Posterior vena cava (tissue), 2 donors: ENCODE data around the gene RNF13. TPM values are rescaled to one million over a fixed set of nuclear protein-coding genes. Genes with fewer than 3 reads are reported as not detected.

Experiments used
- DNase-seq: peaks from one replicate; pipeline ENCODE4 v3.0.0-alpha.2; 2020; ENCODE audit warnings: low spot score
- intact Hi-C, 2 donors: fragments of 100-400 bp; cut with DNase I; formaldehyde crosslinking; loops; one replicate each; pipeline versions ENCODE4 v1.14.1 to v1.14.2; 2022 to 2023
- total RNA-seq, 2 donors: library from RNA; stranded (reverse); fragmentation: NEBNext Ultra II Directional; extraction: Animal tissue kit (Norgen Biotek cat#: 25700); gene quantifications; one replicate each; pipeline ENCODE4 v1.2.1, GENCODE V29; 2021
- donor health status: DM: yes; HTN: yes; CAD: no.
- donor health status: DM: yes; HTN: yes; CAD: no.

Gene RNF13
- total RNA-seq, 2 donors from 2014 or later = 77.9 to 78.5 TPM

DNA sequence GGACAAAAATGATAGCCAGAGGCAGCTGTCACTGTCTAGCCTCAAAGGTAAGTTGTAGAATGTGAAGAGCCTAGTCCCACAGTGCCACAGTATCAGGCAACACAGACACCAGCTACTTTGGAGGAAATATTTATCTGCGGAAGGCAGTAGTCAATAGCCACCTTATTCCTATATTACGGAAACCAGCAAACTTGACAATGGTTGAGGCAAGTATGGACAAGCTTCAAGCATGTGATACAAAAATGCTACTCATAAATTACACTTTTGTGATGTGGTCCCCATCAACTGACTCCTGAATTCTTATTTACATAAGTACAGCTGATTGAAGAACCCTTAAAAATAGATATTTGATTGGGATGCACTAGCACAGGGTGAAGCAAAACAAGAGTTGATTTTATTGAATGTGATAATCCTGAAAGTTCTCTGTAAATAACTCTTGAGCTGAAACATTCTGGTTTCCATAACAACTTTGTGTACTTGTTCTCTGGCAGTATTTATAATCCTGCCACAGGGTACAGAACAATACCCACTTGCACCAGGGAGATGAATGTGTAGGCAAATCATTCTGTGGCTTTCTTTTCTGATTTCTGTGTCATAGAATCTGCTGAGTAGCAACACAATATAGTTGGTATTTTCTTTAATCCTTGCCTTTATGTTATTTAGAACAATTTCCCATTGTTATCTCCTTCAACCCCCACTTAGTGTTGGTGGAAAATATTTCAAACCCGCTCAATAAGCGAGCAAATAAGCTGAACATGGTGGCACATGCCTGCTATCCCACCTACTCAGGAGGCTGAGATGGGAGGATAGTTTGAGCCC, 20.4 kb upstream of the RNF13 start, which contains the start of gene ANKUB1:
ANKUB1 (minus strand) TSS at position 103 of the 819 bp plus-strand sequence. CDS start 188 bp downstream, outside the sequence.
- DNase-seq = no peak
- intact Hi-C loops = no loop called here

DNA sequence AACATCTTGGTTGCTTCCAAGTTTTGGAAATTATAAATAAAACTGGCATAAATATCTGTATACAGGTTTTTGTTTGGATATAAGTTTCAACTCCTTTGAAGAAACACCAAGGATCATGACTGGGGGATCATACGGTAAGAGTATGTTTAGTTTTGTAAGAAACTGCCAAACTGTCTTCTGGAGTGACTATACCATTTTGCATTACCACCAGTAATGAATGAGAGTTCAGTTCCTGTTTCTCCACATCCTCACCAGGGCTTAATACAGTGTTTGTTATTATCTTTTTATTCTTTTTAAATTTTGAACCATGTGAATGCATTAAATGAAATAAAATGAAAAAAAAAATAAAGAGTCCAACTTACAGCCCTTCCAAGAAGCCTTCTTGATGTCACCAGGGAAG, 17.0 kb upstream of the RNF13 start:
- intact Hi-C loops = no loop called here
- DNase-seq = no peak

DNA sequence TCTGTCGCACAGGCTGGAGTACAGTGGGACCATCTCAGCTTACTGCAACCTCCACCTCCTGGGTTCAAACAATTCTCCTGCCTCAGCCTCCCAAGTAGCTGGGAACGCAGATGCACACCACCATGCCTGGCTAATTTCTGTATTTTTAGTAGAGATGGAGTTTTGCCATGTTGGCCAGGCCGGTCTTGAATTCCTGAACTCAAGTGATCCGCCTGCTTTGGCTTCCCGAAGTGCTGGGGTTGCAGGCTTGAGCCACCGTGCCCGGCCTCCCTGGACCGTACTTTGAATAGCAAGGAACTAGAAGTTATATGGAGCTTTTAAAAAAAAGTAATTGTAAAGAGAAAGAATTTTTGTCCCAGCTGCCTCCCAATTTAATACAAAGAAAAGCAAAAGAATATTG, 12.3 kb upstream of the RNF13 start:
- no peak for DNase-seq
- intact Hi-C loops = no loop called here

DNA sequence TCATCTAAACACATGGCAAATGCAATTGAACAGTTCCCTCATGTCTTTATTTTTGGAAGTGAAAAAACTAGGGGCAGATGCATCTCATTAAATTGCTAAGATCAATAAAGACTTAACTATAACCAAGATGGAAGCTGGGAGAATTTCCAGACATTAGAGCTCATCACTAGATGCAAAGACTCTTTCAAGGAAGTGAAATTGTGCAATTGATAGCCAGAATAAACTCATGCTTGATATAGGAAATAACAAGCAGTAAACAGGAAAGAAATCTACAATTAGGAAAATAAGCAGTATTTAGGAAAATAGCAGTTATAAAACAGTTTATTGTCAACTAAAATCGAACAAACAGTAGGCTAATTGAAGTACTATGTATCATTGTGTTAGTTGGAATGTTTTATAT, 11.8 kb upstream of the RNF13 start:
- intact Hi-C loops = no loop called here
- no peak for DNase-seq

DNA sequence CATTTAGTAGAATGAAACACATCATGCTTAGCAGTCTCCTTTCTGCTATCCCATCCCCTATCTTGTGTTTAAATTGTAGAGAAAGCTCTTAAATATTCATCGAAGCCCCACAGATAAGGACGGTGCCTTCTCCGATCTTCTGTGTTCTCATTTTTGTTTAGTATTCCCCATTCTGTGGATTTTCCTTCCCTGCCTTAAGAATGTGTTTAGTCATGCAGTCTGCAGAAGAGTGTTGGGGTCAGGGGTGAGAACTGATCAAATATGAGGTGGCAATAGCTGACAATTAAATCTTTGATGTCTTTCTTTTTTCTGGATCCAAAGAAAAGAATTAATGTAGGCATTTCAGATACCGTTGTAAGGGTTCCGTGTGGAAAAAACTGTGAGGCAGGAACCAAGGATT, 11.4 kb upstream of the RNF13 start:
- DNase-seq = no peak
- intact Hi-C loops = no loop called here

DNA sequence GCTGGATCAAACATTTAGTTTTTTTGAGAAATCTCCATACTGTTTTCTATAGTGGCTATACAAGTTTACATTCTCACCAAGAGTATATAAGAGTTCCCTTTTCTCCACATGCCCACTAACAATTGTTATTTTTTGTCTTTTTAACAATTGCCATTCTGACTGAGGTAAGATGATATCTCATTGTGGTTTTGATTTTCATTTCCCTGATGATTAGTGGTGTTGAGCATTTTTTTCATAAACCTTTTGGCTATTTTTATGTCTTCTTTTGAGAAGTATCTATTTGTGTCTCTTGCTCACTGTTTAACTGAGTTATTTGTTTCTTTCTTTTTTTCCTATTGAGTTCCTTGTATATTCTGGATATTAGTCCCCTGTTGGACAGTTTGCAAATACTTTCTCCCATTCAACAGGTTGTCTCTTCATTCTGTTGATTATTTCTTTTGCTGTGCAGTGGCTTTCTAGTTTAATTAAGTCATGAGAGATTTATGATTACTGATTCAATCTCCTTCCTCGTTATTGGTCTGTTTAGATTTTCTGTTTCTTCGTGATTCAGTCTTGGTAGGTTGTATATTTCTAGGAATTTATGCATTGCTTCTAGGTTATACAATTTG, 6.7 kb upstream of the RNF13 start:
- intact Hi-C loops = no loop called here
- no peak for DNase-seq

DNA sequence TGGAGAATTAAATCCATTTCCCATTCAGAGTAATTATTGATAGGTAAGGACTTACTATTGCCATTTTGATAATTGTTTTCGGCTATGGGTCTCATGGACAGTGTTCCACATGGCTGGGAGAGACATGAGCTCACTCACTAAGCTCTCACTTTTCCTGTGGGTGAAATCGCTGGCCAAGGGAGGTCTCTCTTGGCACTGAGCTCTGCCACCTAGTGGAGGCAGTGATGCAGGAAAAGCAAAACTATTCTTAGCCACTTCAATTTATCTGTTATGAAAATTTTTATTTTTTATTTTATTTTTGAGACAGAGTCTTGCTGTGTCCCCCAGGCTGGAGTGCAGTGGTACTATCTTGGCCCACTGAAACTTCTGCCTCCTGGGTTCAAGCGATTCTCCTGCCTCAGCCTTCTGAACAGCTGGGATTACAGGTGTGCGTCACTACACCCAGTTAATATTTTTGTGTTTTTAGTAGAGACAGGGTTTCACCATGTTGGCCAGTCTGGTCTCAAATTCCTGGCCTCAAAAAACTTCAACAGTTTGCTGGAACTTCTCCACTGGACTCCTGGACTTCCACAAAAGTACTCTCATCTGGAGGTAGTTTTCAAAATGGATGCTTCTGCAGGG, 4.7 kb upstream of the RNF13 start:
- intact Hi-C loops = no loop called here
- DNase-seq = peak; percentile 85

DNA sequence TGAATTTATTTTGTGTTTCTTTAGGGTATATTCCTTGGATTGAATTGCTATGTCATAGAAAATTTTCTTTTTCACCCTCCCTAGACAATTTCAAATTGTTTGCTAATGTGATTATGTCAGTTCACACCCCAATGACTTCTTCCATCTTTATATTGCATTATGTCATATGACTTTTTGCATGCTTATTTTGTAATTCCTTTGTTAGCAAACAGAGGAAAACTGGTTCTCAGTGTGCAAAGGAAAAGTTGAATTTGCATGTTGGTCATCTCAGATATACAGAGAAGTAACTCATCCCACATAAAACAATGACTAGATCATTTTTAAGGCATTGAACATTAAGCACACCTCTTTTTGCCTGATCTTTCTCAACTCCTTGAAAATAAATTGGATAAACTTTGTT, 3.3 kb upstream of the RNF13 start:
- no peak for DNase-seq
- intact Hi-C loops = no loop called here

DNA sequence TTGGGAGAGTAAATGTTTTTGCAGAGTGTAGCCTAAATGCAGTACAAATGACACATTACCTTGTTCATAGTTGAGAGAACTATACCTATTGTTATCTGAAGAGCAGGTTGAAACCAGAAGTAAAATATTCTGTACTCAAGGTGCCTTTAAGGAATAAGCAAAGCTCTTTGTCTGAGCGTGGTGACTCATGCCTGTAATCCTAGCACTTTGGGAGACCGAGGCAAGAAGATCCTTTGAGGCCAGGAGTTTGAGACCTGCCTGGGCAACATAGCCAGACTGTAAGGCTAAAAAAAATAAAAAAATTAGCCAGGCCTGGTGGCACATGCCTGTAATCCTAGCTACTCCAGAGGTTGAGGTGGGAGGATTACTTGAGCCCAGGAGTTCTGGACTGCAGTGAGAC, 2.2 kb upstream of the RNF13 start:
- intact Hi-C loops = no loop called here
- DNase-seq = no peak

DNA sequence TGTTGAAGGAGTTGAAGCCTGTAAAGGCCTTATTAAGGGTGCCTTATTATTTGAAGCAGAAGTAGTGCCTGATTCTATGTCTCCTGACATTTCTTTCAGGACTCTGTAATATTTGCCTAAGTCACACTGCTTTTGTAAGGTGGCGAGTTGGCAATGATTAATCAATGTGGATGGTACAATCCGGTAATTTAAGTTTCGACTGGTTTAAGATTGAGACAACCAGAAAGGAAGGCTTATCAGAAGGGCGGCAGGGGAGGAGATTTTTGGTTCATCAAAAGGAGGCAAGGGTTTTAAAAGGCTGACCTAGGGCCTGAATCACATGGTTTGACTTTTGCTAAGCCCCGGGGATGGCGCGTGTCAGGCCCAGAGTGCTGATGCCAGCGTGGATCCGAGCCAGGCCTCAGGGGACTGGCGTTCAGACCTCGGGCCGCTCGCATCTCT, 830 bp upstream of the RNF13 start:
- intact Hi-C loops = no loop called here
- DNase-seq = no peak

DNA sequence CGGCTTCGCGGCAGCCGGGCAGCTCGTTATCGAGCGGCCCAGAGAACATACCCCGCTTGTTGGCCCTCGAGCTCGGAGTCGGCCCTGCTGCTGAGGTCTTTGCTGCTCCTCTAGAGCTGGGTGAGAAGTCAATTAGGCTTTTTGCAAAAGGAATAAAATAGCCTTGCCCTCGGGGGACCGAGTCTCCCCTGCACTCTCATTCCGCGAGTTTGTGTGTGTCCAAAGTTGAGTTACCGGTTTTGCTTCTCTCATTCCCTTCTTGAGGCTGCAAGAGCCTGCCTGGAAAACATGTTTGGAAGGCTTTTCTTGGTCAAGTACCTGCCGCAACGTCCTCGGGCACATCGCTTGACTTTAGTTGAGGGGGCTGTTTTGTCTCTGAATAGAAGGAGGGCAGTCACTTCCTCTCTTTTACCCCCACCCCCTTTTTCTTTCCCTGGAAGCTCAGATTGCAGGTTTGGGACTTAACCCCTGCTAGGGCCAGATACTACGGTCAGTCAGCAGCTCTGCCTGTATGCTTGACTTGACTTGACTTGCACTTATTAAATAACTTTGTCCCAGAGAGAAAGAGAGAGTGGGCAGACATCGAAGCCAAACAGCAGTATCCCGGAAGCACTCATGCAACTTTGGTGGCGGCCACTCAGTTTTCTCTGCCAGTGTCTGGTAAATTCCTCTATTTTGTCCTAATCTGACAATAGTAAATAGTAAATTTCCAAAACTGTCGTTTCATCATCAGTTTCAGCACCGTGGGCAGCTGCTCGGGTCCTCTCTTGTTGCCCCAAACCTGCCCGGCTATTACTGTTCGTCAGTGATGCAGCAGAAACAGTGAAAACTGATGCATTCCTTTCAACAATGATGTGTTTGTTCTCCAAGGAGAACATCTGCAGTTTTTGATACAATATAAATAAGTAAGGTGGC, 609 bp downstream of the RNF13 start:
- intact Hi-C loops = no loop called here
- DNase-seq = peak; percentile 55

DNA sequence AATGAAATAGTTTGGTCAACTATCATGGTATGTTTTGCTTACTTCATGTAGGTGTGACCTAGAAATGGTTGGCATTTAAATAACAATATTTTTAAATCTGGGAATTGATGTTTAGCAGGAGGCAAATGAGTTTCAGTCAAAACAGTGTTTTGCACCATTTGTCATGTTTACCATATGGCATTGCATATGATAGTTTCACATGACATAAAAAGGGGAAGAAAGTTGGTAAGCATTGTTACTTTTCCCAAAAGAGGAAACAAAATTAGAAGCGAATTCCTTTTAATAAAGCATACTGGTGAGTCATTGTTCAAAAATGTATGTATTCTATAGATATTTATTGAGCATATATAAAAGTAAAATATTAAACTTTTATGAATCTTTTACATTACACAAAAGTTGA, 2.3 kb downstream of the RNF13 start:
- intact Hi-C loops = no loop called here
- DNase-seq = no peak

DNA sequence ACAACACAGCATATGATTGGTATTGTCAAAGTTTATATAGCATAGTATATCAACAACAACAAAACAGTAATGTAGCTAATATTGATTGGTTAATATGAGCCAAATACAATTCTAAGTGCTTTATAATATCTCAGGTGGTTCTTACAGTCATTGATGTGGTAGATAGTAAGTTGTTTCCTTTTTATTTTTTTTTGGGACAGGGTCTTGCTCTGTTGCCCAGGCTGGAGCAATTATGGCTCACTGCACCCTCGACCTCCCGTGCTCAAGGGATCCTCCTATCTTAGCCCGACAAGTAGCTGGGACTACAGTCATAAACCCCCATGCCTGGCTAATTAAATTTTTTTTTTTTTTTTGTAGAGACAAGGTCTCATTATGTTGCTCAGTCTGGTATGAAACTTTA, 2.7 kb downstream of the RNF13 start:
- intact Hi-C loops = no loop called here
- no peak for DNase-seq

DNA sequence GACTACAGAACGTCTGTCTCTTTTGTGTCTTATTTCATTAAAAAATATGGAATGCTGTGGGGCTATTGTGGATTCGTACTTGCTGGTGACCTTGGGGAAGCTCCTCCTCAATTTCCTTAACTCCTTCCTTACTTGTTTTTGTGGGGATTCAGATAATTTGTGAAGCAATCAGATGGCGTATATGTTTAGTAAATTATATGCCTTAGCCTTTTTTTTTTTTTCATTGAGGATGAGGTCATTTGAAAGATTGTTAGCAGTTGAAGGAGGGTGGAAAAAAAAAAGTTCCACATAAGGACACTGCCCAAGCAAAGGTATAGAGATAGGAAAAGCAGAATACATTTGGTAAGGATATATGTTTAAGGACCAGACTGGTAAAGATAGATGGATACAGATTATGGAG, 3.3 kb downstream of the RNF13 start:
- intact Hi-C loops = no loop called here
- DNase-seq = no peak

DNA sequence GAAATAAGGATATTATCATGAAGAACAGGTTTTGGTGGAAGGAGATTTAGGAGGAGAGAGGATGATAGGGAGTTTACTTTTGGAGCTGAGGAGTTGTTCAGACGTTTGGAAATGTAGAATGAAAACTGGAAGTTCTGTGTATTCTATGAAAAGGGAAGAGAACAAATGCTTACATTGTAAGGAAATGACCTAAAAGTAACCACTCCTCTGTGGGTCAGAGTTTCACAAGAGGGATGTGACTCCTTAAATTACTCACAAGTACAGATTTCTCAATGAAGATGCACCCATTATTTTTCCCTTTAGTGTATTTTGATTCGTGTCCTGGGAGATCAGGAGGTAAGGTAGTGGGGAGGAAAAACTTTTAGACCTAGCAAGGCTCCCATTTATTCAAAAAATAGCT, 4.0 kb downstream of the RNF13 start:
- intact Hi-C loops = no loop called here
- no peak for DNase-seq

DNA sequence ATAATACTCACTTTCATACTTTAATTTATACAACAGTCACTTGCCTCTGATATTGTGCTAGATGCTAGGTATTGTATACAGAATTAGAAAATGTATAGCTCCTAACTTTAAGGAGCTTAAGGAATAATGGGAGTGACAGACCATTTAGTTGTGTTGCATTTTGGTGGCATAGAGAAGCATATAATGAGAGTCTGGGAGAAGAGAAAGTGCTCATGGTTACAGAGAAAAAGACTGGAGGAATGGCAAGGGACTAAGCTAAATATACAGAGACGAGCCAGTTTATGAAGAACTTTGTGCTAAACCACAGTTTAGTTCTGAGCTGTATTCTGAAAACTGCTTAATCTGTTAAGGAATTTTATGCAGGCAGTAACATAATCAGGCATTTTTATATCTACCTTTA, 6.4 kb downstream of the RNF13 start:
- intact Hi-C loops = no loop called here
- DNase-seq = no peak

DNA sequence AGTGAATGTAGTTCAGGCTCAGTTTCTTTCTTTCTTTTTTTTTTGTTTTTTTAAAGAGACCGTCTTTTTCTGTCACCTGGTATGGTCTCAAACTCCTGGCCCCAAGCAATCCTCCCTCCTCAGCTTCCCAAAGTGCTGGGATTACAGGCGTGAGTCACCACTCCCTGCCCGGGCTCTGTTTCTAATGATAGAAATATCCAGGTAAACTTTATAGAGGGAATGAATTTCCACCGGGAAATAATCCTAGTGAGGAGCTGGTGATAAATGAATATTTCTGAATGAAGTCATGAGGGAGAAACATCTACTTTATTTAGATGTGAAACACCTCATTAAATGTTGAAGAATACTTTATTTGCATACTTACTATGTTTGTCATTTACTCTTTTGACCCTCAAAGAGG, 7.2 kb downstream of the RNF13 start:
- intact Hi-C loops = loop anchor here in 1 of 2 donors (1.0 kb wide), 1 partner anchor 8 kb away; no protein-coding TSS in a partner anchor
- DNase-seq = no peak

DNA sequence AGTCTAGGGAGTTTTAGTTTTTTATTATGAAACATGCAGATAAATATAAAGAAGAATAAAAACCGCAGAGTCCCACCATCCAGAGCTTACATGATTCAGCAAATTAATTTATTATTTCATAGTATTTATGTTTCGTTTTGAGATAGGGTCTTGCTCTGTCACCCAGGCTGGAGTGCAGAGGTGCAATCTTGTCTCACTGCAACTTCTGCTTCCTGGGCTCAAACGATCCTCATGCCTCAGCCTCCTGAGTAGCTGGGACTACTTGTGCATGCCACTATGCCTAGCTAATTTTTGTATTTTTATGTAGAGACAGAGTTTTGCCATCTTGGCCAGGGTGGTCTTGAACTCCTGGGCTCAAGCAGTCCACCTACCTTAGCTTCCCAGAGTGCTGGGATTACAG, 13.6 kb downstream of the RNF13 start:
- intact Hi-C loops = no loop called here
- no peak for DNase-seq

DNA sequence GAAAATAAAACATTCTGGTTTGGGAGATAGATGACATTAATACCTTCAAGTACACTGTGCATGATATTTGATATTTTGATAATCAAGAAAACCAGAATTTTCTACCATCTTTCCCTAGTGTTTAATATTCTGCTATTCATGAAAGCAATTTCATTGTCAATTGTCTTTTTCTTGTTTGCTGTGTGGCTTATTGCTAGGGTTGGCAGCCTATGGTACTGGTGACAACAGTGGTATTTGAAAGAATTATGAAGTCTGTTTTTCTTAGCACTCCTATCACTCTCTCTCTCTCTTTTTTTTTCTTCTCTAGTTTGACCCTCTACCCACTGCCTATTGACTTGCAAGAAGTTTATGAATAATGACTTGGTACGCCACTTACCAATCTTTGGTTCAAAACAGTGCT, 15.4 kb downstream of the RNF13 start:
- no peak for DNase-seq
- intact Hi-C loops = loop anchor here in 1 of 2 donors (1.0 kb wide), 1 partner anchor 8 kb away; no protein-coding TSS in a partner anchor
